Breast epithelium (tissue), 3 donors: Measurements from ENCODE around the gene RPS6KA3.

Experiments used
- CTCF ChIP-seq, 3 donors: fragments of 450-650 bp; IDR thresholded peaks; one replicate each; pipeline ENCODE4 v1.5.1; 2016 to 2017; ENCODE audit warnings: antibody characterized with exemption in 3 of 3, mild to moderate bottlenecking in 3 of 3, moderate library complexity in 3 of 3
- POLR2A ChIP-seq: fragments of 450-650 bp; IDR thresholded peaks from one replicate; pipeline ENCODE4 v1.6.1; 2016; ENCODE audit warnings: antibody characterized with exemption, mild to moderate bottlenecking, moderate library complexity
- POLR2AphosphoS5 ChIP-seq, 3 donors: sonication (generic); formaldehyde crosslinking; IDR thresholded peaks; one replicate each; pipeline ENCODE4 v1.6.1; 2017; ENCODE audit warnings: antibody characterized with exemption in 3 of 3

- TF ChIP-seq CTCF (IDR thresholded peaks at IDR 0.05) (no peak), POLR2A (no peak), POLR2AphosphoS5 (IDR thresholded peaks at IDR 0.05) (no peak)
Observed at GRCh38 chrX:20254712-20255299, 11.9 kb downstream of the RPS6KA3 start.
